Cardiac fibroblast (primary cell): ENCODE results near the gene SRP19.
"Not testable (repeated sequence)": the region's sequence is repeated elsewhere in the genome, so short reads cannot be mapped to it uniquely, and the experiment has no call there.

ENCODE experiments used
- DNase-seq, 2 donors: peaks; one replicate each; pipeline versions ENCODE4 v3.0.0 to v3.0.0-alpha.2; 2010; ENCODE audit warnings: low read depth in 2 of 2
- H3K4me3 ChIP-seq, 2 donors: replicated peaks in 1 of 2; 1 replicate in 1 of 2; 2 replicates in 1 of 2; pipeline ENCODE4 v1.5.1; 2011; ENCODE audit warnings: low read depth in 2 of 2, low read length in 2 of 2, mild to moderate bottlenecking in 2 of 2, moderate library complexity in 1 of 2
- TF ChIP-seq, protein P1 (sequence below): IDR thresholded peaks from one replicate; pipeline ENCODE4 v1.5.1; 2011; ENCODE audit warnings: low read depth, mild to moderate bottlenecking, low read length, inconsistent platforms

SRP19 gene

DNA sequence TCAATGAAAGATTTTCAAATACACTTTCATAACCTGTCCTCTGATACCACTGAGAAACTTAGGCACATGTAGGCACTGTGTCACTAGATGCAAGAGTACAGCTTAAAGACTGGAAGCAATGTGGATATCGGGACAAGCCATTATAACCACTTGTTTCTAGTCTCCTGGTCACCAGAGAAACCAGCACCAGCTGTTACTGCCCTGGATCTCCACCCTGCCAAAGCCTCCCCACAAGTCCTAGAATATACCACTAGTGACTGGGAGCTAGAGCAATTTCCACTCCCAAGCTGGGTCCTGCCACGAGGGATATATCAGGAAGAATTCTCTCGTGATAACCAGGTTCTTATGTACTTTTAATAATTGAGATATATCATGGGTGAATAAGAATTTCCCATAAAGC, 41.5 kb downstream of the SRP19 start:
- DNase-seq: no peak
- TF ChIP-seq, protein P1, sequence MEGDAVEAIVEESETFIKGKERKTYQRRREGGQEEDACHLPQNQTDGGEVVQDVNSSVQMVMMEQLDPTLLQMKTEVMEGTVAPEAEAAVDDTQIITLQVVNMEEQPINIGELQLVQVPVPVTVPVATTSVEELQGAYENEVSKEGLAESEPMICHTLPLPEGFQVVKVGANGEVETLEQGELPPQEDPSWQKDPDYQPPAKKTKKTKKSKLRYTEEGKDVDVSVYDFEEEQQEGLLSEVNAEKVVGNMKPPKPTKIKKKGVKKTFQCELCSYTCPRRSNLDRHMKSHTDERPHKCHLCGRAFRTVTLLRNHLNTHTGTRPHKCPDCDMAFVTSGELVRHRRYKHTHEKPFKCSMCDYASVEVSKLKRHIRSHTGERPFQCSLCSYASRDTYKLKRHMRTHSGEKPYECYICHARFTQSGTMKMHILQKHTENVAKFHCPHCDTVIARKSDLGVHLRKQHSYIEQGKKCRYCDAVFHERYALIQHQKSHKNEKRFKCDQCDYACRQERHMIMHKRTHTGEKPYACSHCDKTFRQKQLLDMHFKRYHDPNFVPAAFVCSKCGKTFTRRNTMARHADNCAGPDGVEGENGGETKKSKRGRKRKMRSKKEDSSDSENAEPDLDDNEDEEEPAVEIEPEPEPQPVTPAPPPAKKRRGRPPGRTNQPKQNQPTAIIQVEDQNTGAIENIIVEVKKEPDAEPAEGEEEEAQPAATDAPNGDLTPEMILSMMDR: no peak
- no peak overlapping the region for H3K4me3 ChIP-seq

DNA sequence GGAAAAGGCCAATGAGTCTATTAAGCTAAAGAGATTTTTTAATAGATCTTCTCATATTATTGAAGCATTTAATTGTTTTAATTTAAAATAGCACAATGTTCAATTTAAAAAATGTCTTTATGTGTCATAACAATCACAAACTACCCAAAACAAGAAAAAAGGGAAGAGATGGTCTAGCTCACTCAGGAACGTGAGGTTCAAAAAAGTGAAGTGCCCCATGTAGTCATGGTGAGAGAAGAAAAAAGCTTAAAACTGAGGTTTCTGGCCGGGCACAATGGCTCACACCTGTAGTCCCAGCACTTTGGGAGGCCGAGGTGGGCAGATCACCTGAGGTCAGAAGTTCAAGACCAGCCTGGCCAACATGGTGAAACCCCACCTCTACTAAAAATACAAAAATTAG, 43.9 kb downstream of the SRP19 start:
- DNase-seq, H3K4me3 ChIP-seq: not testable (repeated sequence)

DNA sequence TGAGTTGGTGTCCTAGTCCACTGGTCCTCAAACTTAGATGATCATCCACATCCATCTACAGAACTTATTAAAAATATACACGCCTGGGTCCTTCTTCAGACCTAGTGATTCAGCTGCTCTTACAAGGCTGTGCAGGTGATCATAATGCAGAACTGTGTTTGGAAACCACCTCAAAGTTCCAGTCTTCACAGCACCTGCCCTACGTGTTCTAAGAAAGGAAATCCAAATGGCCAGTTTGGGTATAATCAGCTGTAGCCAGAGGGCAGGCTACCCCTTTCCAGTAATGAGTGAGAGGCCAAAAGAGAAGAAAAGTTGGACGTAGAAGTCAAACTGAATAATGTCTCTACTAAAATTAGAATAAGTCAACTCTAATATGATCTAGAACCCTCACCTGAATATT, 45.5 kb downstream of the SRP19 start:
- DNase-seq: no peak
- H3K4me3 ChIP-seq: no peak overlapping the region
- TF ChIP-seq, protein P1: no peak

DNA sequence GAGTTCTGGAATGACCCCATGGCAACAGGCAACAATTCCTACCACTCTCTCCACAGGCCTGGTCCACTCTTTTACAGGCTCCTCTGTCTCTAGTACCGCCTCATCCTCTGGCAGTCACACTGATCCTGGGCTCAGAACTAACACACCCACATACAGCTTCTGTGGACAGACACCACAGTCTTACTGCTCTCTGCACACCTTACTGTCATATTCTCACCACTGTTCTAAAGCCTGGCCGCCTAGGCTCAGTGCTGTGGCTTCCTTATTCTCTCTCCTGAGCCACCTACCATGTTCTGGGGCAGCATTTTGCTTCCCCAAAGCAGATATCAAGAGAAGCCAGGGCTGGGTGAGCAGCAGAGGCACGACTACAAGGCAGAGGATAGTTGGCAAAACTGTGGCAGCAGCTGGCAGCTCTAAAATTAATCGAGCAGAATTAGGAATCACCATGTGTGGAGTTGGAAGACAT, 46.1 kb downstream of the SRP19 start:
- DNase-seq: no peak
- no peak overlapping the region for H3K4me3 ChIP-seq
- TF ChIP-seq, protein P1: no peak

DNA sequence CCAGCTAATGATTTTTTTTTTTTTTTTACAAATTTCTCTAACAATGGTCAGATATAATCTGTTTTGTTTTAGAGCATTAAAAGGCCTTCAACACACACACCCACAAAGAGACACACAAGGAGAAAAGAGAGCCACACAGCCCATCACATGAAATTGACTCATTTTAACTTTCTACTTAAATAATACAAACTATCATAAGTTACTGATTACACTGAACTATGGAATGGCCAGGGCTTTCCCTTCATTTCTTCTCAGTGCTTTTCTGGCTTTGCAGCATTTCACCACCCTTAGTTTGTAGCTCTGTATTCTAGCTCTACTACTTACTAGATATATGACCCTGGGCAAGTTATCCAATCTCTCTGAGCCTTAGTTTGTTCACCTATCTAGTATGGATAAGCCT, 47.8 kb downstream of the SRP19 start:
- DNase-seq: no peak
- no peak overlapping the region for H3K4me3 ChIP-seq
- TF ChIP-seq, protein P1: no peak

DNA sequence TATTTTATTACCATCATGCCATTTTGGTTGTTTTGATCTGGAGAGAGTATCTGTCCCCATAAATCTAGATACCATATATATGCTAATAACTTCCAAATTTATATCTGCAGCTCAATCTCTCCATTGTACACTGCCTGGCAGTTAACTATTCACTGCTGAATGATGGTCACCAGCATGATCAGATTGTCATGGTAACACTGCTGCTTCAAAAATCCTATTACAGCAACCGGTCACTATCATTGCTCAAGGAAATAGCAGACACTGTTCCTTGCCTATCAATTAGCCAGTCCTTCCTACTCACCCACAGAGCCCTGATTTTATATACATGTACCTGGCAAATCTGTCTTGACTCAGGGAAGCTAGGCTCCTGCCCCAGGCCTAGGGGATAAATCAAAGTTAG, 49.4 kb downstream of the SRP19 start:
- no peak for DNase-seq
- TF ChIP-seq, protein P1: no peak

DNA sequence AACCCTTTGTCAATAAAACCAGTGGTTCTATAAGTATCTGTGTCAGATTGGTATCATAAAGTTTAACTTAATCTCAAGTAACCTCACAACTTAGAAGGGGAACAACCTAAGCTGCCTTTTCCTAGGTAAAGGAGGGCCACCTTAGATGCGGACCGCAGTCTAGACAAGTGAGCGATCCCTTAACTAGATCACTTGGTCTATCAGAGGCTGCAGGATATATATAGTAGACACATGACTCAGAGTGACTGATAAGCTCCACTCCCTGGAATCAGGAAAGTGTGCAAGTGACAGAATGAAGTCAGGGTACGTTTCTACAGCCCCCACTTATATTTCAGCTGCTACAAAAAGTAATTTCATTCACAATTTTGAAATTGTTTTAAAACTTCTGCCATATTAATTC, 53.5 kb downstream of the SRP19 start:
- peak in 1 of 2 donors; percentile 38 for DNase-seq
- TF ChIP-seq, protein P1: no peak
- no peak overlapping the region for H3K4me3 ChIP-seq

More for the DNA sequence above, 49.4 kb downstream of the SRP19 start:
- H3K4me3 ChIP-seq: no peak overlapping the region
